Spleen (tissue), 11 donors: ENCODE results near the gene SORCS2. TPM values are rescaled to one million over a fixed set of nuclear protein-coding genes. Genes with fewer than 3 reads are reported as not detected.

Source experiments
- DNase-seq: peaks from one replicate; pipeline ENCODE4 v3.0.0-alpha.2; 2020
- H3K27ac ChIP-seq, 8 donors: fragments of 200-600 bp; sonication (generic) in 7 of 8; 1 replicate in 4 of 8; 2 replicates in 4 of 8; pipeline versions ENCODE4 v1.5.0 to v1.8.0; 2016 to 2021; ENCODE audit warnings: inconsistent platforms in 4 of 8, mild to moderate bottlenecking in 4 of 8, moderate library complexity in 1 of 8
- H3K27me3 ChIP-seq, 7 donors: fragments of 200-600 bp; sonication (generic) in 6 of 7; replicated peaks in 1 of 7; 1 replicate in 4 of 7; 2 replicates in 3 of 7; pipeline versions ENCODE4 v1.5.0 to v1.8.0; 2016 to 2021; ENCODE audit warnings: inconsistent platforms in 3 of 7, mild to moderate bottlenecking in 1 of 7
- H3K36me3 ChIP-seq, 6 donors: fragments of 200-600 bp; sonication (generic) in 5 of 6; 1 replicate in 4 of 6; 2 replicates in 2 of 6; pipeline versions ENCODE4 v1.5.0 to v1.8.0; 2016 to 2021; ENCODE audit warnings: inconsistent platforms in 2 of 6
- H3K4me1 ChIP-seq, 6 donors: fragments of 200-600 bp; sonication (generic) in 5 of 6; 1 replicate in 3 of 6; 2 replicates in 3 of 6; pipeline versions ENCODE4 v1.5.0 to v1.8.0; 2016 to 2021; ENCODE audit warnings: inconsistent platforms in 3 of 6
- H3K4me3 ChIP-seq, 8 donors: fragments of 200-600 bp; sonication (generic) in 7 of 8; 1 replicate in 4 of 8; 2 replicates in 4 of 8; pipeline versions ENCODE4 v1.5.0 to v1.8.0; 2016 to 2021; ENCODE audit warnings: inconsistent platforms in 4 of 8, mild to moderate bottlenecking in 4 of 8, moderate library complexity in 2 of 8
- H3K9me3 ChIP-seq, 8 donors: fragments of 200-600 bp; sonication (generic) in 7 of 8; 1 replicate in 4 of 8; 2 replicates in 4 of 8; pipeline versions ENCODE4 v1.5.0 to v1.8.0; 2016 to 2021; ENCODE audit warnings: inconsistent platforms in 4 of 8
- CTCF ChIP-seq, 11 experiments: fragments of 200-600 bp in 7 of 11; fragments of 450-650 bp in 4 of 11; sonication (generic) in 4 of 11; IDR thresholded peaks in 8 of 11; conservative IDR thresholded peaks in 3 of 11; 1 replicate in 7 of 11; 2 replicates in 4 of 11; pipeline versions ENCODE4 v1.4.0 to v1.8.0; 2016 to 2021; ENCODE audit warnings: antibody characterized with exemption in 11 of 11, inconsistent platforms in 4 of 11, mild to moderate bottlenecking in 1 of 11
- POLR2A ChIP-seq, 3 donors: fragments of 450-650 bp; IDR thresholded peaks; one replicate each; pipeline ENCODE4 v1.5.1; 2017; ENCODE audit warnings: antibody characterized with exemption in 3 of 3, mild to moderate bottlenecking in 1 of 3
- POLR2AphosphoS5 ChIP-seq, 3 donors: sonication (generic); formaldehyde crosslinking; IDR thresholded peaks; one replicate each; pipeline ENCODE4 v1.5.1; 2017; ENCODE audit warnings: antibody characterized with exemption in 3 of 3
- WGBS, 5 donors: extraction: QIAGEN DNeasy Blood & Tissue Kit in 3 of 5; methylation state at CpG; one replicate each; pipeline versions ENCODE4 v1.1.5 to v1.1.7; 2013 to 2018; 5-methylcytosine and 5-hydroxymethylcytosine counted together
- intact Hi-C: fragments of 100-400 bp; cut with DNase I; formaldehyde crosslinking; loops from one replicate; pipeline ENCODE4 v1.15.0; 2023; ENCODE audit warnings: low total_unique reads
- polyA plus RNA-seq, 3 donors: library from polyadenylated mRNA; stranded (reverse); fragments of 200-250 nt; gene quantifications; one replicate each; pipeline ENCODE4 v1.2.1, GENCODE V29; 2013
- total RNA-seq, 7 donors: library from RNA; depleted of rRNA in 3 of 7; stranded (reverse); fragments of >200 nt in 3 of 7; fragmentation: NEBNext Ultra II Directional in 4 of 7; extraction: Animal tissue kit (Norgen Biotek cat#: 25700) in 4 of 7; gene quantifications; one replicate each; pipeline versions ENCODE4 v1.1.0 to v1.2.1, GENCODE V29; 2016 to 2021
- donor health status: healthy with polysubstance abuse.
- donor health status: DM: no; HTN: no; CAD: no; lungs with moderate emphysema.
- donor health status: DM: no; HTN: no; CAD: no.
- donor health status: Bipolar disorder and iron deficiency.
- donor health status: healthy.
- donor health status: DM: no; HTN: no; CAD: no.
- donor health status: DM: yes; HTN: yes; CAD: no.

Gene SORCS2
- total and polyA plus RNA-seq, 10 donors, result 0.33 to 1.6 (median 0.60) TPM

GRCh38 chr4:7244751-7245320 lies 52.5 kb downstream of the SORCS2 start:
- Histone ChIP-seq H3K4me1 (no peaks in the 10 kb centered on the region), H3K27ac (no peak overlapping the region), H3K4me3 (no peak overlapping the region), H3K9me3 (peaks cover 0 to 10% (median 7%) of the 10 kb centered on the region in 8 donors), H3K36me3 (no peaks in the 10 kb centered on the region), H3K27me3 (peaks cover 0 to 72% (median 0%) of the 10 kb centered on the region in 7 donors)
- no peak for DNase-seq
- 71 to 88% (median 83%) methylated on average over 9 to 12 of the region's 12 CpGs for WGBS, 5 donors
- TF ChIP-seq CTCF (IDR thresholded peaks at IDR 0.05 in 8 of 11, conservative IDR thresholded peaks at IDR 0.05 in 3 of 11) (no peak), POLR2A (IDR thresholded peaks at IDR 0.05) (no peak), POLR2AphosphoS5 (IDR thresholded peaks at IDR 0.05) (no peak)
- intact Hi-C loops, result no loop called here

GRCh38 chr4:7247521-7247920 lies 55.2 kb downstream of the SORCS2 start:
- Histone ChIP-seq H3K36me3 (no peaks in the 10 kb centered on the region), H3K27ac (no peak overlapping the region), H3K27me3 (peaks cover 0 to 71% (median 0%) of the 10 kb centered on the region in 7 donors), H3K4me1 (no peaks in the 10 kb centered on the region), H3K4me3 (no peak overlapping the region), H3K9me3 (peaks cover 0 to 10% (median 7%) of the 10 kb centered on the region in 8 donors)
- intact Hi-C loops, result no loop called here
- TF ChIP-seq CTCF (IDR thresholded peaks at IDR 0.05 in 8 of 11, conservative IDR thresholded peaks at IDR 0.05 in 3 of 11), result no peak
- no peak for TF ChIP-seq POLR2A (IDR thresholded peaks at IDR 0.05)
- no peak for TF ChIP-seq POLR2AphosphoS5 (IDR thresholded peaks at IDR 0.05)
- no peak for DNase-seq
- WGBS, 5 donors, result 85 to 89% (median 88%) methylated on average over 15 of the region's 15 CpGs

GRCh38 chr4:7247946-7248345 lies 55.6 kb downstream of the SORCS2 start:
- no peak for DNase-seq
- Histone ChIP-seq H3K36me3 (no peaks in the 10 kb centered on the region), H3K27ac (no peak overlapping the region), H3K27me3 (peaks cover 0 to 71% (median 0%) of the 10 kb centered on the region in 7 donors), H3K9me3 (peaks cover 0 to 10% (median 7%) of the 10 kb centered on the region in 8 donors), H3K4me1 (no peaks in the 10 kb centered on the region), H3K4me3 (no peak overlapping the region)
- intact Hi-C loops, result no loop called here
- TF ChIP-seq POLR2A (IDR thresholded peaks at IDR 0.05), result no peak
- no peak for TF ChIP-seq POLR2AphosphoS5 (IDR thresholded peaks at IDR 0.05)
- no peak for TF ChIP-seq CTCF (IDR thresholded peaks at IDR 0.05 in 8 of 11, conservative IDR thresholded peaks at IDR 0.05 in 3 of 11)
- 82 to 93% (median 87%) methylated on average over 11 to 12 of the region's 12 CpGs for WGBS, 5 donors

- Histone ChIP-seq H3K4me3 (no peak overlapping the region), H3K4me1 (no peaks in the 10 kb centered on the region), H3K9me3 (peaks cover 0 to 10% (median 7%) of the 10 kb centered on the region in 8 donors), H3K36me3 (no peaks in the 10 kb centered on the region), H3K27ac (no peak overlapping the region), H3K27me3 (peaks cover 0 to 68% (median 0%) of the 10 kb centered on the region in 7 donors)
- no peak for DNase-seq
- intact Hi-C loops, result no loop called here
- TF ChIP-seq POLR2A (IDR thresholded peaks at IDR 0.05), result no peak
- no peak for TF ChIP-seq CTCF (IDR thresholded peaks at IDR 0.05 in 8 of 11, conservative IDR thresholded peaks at IDR 0.05 in 3 of 11)
- no peak for TF ChIP-seq POLR2AphosphoS5 (IDR thresholded peaks at IDR 0.05)
- WGBS, 5 donors, result 92 to 100% (median 97%) methylated on average over 1 of the region's 1 CpG
These were observed 56.5 kb downstream of the SORCS2 start for GRCh38 chr4:7248857-7249256.
